Ectodermal cell (in vitro differentiated cells): ENCODE measurements around the gene ESR2.

Source experiments
- H3K27ac ChIP-seq: 2 replicates; pipeline ENCODE4 v1.7.0; 2013; ENCODE audit warnings: mild to moderate bottlenecking, low read depth, low read length; ENCODE audit not compliant: insufficient read depth, poor library complexity, severe bottlenecking
- H3K27me3 ChIP-seq: 2 replicates; pipeline ENCODE4 v1.7.0; 2013; ENCODE audit warnings: mild to moderate bottlenecking, low read length; ENCODE audit not compliant: insufficient read depth, control insufficient read depth, poor library complexity, severe bottlenecking
- H3K36me3 ChIP-seq: one replicate; pipeline ENCODE4 v1.7.0; 2013; ENCODE audit warnings: low read length; ENCODE audit not compliant: control insufficient read depth, insufficient read depth
- H3K4me1 ChIP-seq: one replicate; pipeline ENCODE4 v1.7.0; 2013; ENCODE audit warnings: low read length; ENCODE audit not compliant: control insufficient read depth, insufficient read depth
- H3K4me3 ChIP-seq: 2 replicates; pipeline ENCODE4 v1.7.0; 2013; ENCODE audit warnings: low read depth, low read length, control low read depth; ENCODE audit not compliant: insufficient read depth
- H3K9me3 ChIP-seq: 2 replicates; pipeline ENCODE4 v1.7.0; 2013; ENCODE audit warnings: mild to moderate bottlenecking, low read length, moderate library complexity; ENCODE audit not compliant: control insufficient read depth
- WGBS, 2 experiments: methylation state at CpG; one replicate each; pipeline ENCODE4 v1.1.7; 2013; ENCODE audit warnings: missing lambda C conversion rate in 2 of 2; 5-methylcytosine and 5-hydroxymethylcytosine counted together

The ESR2 gene

GRCh38 chr14:64266239-64266638 is 27.9 kb downstream of the ESR2 start:
- Histone ChIP-seq H3K4me1 (no peaks in the 10 kb centered on the region), H3K27me3 (no peaks in the 10 kb centered on the region), H3K27ac (no peak overlapping the region), H3K36me3 (no peaks in the 10 kb centered on the region), H3K4me3 (no peak overlapping the region), H3K9me3 (no peaks in the 10 kb centered on the region)
- 88 to 98% methylated on average over 2 of the region's 2 CpGs for WGBS, 2 experiments

- 75 to 98% methylated on average over 1 of the region's 1 CpG for WGBS, 2 experiments
- H3K27ac ChIP-seq = no peak overlapping the region
- no peak overlapping the region for H3K4me3 ChIP-seq
- no peaks in the 10 kb centered on the region for H3K9me3 ChIP-seq
- no peaks in the 10 kb centered on the region for H3K4me1 ChIP-seq
- no peaks in the 10 kb centered on the region for H3K36me3 ChIP-seq
- no peaks in the 10 kb centered on the region for H3K27me3 ChIP-seq
These were observed 28.9 kb downstream of the ESR2 start for GRCh38 chr14:64265222-64265621.

GRCh38 chr14:64260418-64260817 is 33.8 kb downstream of the ESR2 start:
- 96% methylated on average over 21 of the region's 21 CpGs for WGBS, 2 experiments
- Histone ChIP-seq H3K4me3 (no peak overlapping the region), H3K36me3 (no peaks in the 10 kb centered on the region), H3K9me3 (no peaks in the 10 kb centered on the region), H3K27me3 (no peaks in the 10 kb centered on the region), H3K4me1 (no peaks in the 10 kb centered on the region), H3K27ac (no peak overlapping the region)

- WGBS, 2 experiments = 89 to 93% methylated on average over 1 of the region's 1 CpG
- no peaks in the 10 kb centered on the region for H3K36me3 ChIP-seq
- no peaks in the 10 kb centered on the region for H3K9me3 ChIP-seq
- no peaks in the 10 kb centered on the region for H3K27me3 ChIP-seq
- H3K27ac ChIP-seq = no peak overlapping the region
- no peak overlapping the region for H3K4me3 ChIP-seq
- no peaks in the 10 kb centered on the region for H3K4me1 ChIP-seq
These were observed 38.4 kb downstream of the ESR2 start for GRCh38 chr14:64255756-64256155.

- Histone ChIP-seq H3K27ac (no peak overlapping the region), H3K4me1 (no peaks in the 10 kb centered on the region), H3K36me3 (no peaks in the 10 kb centered on the region), H3K9me3 (no peaks in the 10 kb centered on the region), H3K4me3 (no peak overlapping the region), H3K27me3 (no peaks in the 10 kb centered on the region)
- WGBS, 2 experiments = 98 to 100% methylated on average over 2 to 3 of the region's 3 CpGs
These were observed 40.5 kb downstream of the ESR2 start for GRCh38 chr14:64253672-64254071.

- no peaks in the 10 kb centered on the region for H3K4me1 ChIP-seq
- 95 to 96% methylated on average over 7 of the region's 7 CpGs for WGBS, 2 experiments
- H3K27ac ChIP-seq = no peak overlapping the region
- no peaks in the 10 kb centered on the region for H3K9me3 ChIP-seq
- H3K36me3 ChIP-seq = no peaks in the 10 kb centered on the region
- H3K4me3 ChIP-seq = no peak overlapping the region
- H3K27me3 ChIP-seq = no peaks in the 10 kb centered on the region
These were observed 44.8 kb downstream of the ESR2 start for GRCh38 chr14:64249363-64249762.

- Histone ChIP-seq H3K4me3 (no peak overlapping the region), H3K27ac (no peak overlapping the region), H3K36me3 (no peaks in the 10 kb centered on the region), H3K4me1 (no peaks in the 10 kb centered on the region), H3K27me3 (no peaks in the 10 kb centered on the region), H3K9me3 (no peaks in the 10 kb centered on the region)
- 70 to 92% methylated on average over 3 to 4 of the region's 4 CpGs for WGBS, 2 experiments
These were observed 45.5 kb downstream of the ESR2 start for GRCh38 chr14:64248689-64249088.

- Histone ChIP-seq H3K9me3 (no peaks in the 10 kb centered on the region), H3K4me3 (no peak overlapping the region), H3K27me3 (no peaks in the 10 kb centered on the region), H3K27ac (no peak overlapping the region), H3K36me3 (no peaks in the 10 kb centered on the region), H3K4me1 (no peaks in the 10 kb centered on the region)
- WGBS, 2 experiments = 92 to 97% methylated on average over 3 of the region's 3 CpGs
These were observed 47.0 kb downstream of the ESR2 start for GRCh38 chr14:64247195-64247594.

- Histone ChIP-seq H3K27me3 (no peaks in the 10 kb centered on the region), H3K36me3 (no peaks in the 10 kb centered on the region), H3K4me3 (no peak overlapping the region), H3K27ac (no peak overlapping the region), H3K9me3 (no peaks in the 10 kb centered on the region), H3K4me1 (no peaks in the 10 kb centered on the region)
These were observed 47.5 kb downstream of the ESR2 start for GRCh38 chr14:64246688-64247087.

GRCh38 chr14:64245491-64245890 is 48.7 kb downstream of the ESR2 start:
- no peaks in the 10 kb centered on the region for H3K27me3 ChIP-seq
- no peaks in the 10 kb centered on the region for H3K9me3 ChIP-seq
- no peaks in the 10 kb centered on the region for H3K36me3 ChIP-seq
- H3K4me3 ChIP-seq = no peak overlapping the region
- WGBS, 2 experiments = 94 to 96% methylated on average over 4 of the region's 4 CpGs
- no peak overlapping the region for H3K27ac ChIP-seq
- no peaks in the 10 kb centered on the region for H3K4me1 ChIP-seq

GRCh38 chr14:64244279-64244678 is 49.9 kb downstream of the ESR2 start:
- Histone ChIP-seq H3K4me1 (no peaks in the 10 kb centered on the region), H3K4me3 (no peak overlapping the region), H3K9me3 (no peaks in the 10 kb centered on the region), H3K36me3 (no peaks in the 10 kb centered on the region), H3K27me3 (no peaks in the 10 kb centered on the region), H3K27ac (no peak overlapping the region)
- WGBS, 2 experiments = 94 to 95% methylated on average over 4 of the region's 4 CpGs
